GM21528 (cell line): Measurements from ENCODE around the gene EGFR.
"Not testable (repeated sequence)": the region's sequence is repeated elsewhere in the genome, so short reads cannot be mapped to it uniquely, and the experiment has no call there.

Experiments used
- ATAC-seq: cut with Tn5 transposase; IDR thresholded peaks from one replicate; pipeline ENCODE4 v1.9.1; 2021; ENCODE audit warnings: mild to moderate bottlenecking, moderate library complexity; ENCODE audit not compliant: unreplicated experiment, low FRiP score

The EGFR gene

DNA sequence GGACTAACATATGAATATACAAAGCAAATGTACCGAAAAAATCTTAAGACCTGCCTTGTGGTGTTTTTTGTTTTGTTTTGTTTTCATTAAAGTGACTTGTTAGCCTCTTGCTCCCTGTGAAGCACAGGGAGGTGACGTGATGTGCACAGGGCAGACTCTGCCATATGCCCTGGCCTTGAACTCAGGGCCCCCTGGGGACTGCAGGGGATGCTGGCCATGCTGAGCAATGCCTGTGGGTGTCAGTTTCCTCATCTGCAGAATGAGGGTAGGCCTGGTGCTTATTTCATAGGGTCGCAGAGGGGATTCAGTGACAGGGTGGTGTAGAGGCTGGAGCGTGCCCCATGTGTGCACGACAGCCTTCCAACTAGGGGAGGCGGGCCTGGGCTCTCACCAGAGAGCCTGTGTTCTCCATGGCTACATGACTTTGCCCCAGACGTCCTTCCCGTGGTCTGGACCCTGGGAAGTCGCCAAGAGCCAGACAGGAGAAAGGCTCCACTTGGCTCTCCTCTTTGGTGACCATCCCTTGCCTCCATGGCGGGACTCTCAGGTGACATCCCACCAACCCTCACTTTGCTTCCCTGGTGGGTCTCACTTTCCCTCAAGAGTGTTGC is 14.5 kb downstream of the EGFR start:
- ATAC-seq = no peak

GRCh38 chr7:55034776-55035175 is 16.0 kb downstream of the EGFR start:
- ATAC-seq = no peak

GRCh38 chr7:55035410-55035809 is 16.6 kb downstream of the EGFR start:
- not testable (repeated sequence) for ATAC-seq

- no peak for ATAC-seq
Observed at GRCh38 chr7:55036950-55037736, 18.3 kb downstream of the EGFR start.

GRCh38 chr7:55043691-55044370 is 25.0 kb downstream of the EGFR start:
- ATAC-seq = no peak

DNA sequence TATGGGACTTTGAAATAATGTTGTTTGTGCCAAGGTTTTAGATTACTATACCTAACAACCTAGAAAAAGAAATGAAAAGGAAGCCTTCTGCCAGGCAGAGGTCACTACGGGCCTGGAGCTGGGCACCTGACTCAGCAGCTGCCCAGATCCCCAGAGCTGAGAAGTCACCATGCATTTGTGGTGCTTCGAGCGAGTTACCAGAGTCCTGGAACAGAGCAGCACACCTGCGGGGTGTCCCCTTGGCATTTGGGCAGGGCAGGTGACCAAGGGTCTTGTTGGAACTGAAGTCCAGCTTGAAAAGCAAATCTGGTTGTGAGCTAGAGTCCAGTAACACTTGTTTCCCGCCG is 25.5 kb downstream of the EGFR start:
- ATAC-seq = no peak

DNA sequence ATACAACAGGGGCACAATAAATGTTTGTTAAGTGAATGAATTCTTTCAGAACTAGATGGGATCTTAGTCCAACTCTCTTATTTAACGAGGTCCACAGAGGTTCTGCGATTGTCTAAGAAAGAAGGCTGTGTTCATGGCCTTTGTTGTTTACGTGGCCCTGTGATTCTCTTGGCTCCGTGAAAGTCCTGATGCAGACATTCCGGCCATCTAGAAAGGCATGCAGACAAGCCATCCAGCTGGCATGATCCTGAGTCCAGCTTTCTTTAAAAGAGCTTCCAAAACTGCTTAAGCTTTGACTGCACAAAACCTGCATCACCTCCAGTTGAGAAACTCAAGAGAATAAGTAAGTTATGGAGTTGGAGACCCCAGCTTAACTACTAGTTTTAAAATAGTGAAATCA is 26.0 kb downstream of the EGFR start:
- ATAC-seq = no peak

DNA sequence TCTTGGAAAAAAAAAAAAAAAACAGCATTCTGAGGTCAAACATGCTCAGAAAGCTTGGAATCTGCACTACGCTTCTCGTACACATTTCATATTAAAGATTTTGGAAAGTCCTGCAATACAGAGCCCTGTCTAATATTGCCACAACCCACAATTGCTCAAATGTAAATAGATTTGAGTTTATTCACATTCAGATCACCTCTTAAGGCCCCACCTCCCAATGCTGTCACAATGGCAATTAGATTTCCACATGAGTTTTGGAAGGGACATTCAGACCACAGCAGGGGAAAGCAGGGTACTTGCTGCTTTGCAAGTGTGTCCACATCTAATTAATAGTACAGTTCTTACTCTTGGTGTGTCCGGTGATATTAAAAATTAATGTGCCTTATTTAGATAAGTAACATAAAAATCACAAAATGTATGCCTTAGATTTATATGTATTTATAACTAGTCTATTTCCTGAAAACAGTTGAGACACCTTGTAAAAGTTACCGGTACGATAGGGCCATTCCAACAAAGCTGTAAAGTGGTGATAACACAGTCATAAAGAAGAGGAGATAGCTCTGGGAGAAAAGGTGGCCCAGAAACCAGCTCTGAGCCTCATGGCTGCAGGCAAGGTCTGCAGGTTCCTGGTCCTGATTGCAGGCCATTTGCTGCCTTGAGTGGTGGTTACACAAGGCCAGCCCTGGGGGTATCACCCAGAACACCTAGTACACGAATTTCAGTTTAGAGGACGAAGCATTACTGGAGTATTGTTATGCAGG is 27.9 kb downstream of the EGFR start:
- no peak for ATAC-seq

DNA sequence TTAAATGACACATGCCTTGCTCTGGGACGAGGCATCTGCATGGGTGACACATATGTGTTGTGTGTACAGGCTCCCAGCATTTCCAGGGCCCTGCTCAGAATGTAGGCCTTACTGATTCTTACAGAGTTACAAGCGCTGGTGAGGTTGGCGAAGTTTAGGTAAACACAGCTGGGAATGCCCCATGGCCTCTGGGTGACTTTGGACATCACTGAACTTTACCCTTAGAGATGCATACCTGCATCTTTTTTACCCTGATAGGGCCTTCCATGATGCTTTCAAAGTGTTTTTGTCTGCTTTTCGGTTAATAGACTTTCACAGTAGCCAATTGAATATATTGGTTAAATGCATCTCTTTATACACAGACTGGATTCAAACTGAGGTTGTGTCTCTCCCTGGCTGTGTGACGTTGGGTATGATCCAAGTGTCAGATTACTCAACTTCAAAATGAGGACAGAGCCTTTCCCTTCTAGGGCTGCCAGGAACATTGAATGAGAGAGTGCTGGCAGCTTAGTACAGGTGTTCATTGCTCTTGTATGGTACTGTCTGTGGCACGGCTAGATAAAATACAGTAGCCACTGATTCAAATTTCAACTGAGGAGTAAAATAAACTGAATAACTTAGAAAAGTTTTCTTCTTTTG is 29.5 kb downstream of the EGFR start:
- ATAC-seq = no peak

GRCh38 chr7:55050281-55050680 is 31.5 kb downstream of the EGFR start:
- no peak for ATAC-seq

- no peak for ATAC-seq
Observed at GRCh38 chr7:55052081-55052480, 33.3 kb downstream of the EGFR start.

DNA sequence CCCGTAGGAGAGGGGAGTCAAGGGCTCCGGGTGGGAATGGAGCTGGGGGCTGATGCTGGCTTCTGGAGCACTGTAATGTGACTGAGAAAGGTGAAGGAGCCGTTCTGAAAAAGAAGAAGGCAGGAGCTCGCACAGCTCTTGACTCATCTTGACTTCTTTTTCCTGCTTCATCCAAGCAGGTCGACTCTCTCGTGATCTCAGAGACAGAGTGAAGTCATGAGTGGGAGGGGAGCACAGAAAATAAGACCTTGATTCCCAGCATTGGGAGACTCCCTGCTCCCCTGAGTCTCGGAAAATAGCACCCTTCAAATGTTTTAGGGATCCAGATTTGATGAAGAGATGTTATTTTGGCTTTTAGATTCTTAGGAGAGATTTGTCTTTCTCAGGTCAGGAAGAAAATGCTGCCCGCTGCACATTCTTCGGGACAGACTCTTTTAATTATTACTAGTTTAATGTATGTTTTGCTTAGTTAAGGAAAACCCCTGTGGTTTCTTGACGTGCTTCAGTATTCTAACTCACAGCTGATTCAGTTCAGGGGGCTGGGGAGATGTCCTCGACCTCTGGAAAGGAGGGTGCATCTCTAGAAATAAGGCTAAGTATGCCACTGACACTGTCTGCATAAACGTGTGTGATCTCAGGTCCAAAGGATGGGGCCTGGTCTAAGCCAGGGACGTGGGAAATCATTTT is 34.1 kb downstream of the EGFR start:
- ATAC-seq = no peak

DNA sequence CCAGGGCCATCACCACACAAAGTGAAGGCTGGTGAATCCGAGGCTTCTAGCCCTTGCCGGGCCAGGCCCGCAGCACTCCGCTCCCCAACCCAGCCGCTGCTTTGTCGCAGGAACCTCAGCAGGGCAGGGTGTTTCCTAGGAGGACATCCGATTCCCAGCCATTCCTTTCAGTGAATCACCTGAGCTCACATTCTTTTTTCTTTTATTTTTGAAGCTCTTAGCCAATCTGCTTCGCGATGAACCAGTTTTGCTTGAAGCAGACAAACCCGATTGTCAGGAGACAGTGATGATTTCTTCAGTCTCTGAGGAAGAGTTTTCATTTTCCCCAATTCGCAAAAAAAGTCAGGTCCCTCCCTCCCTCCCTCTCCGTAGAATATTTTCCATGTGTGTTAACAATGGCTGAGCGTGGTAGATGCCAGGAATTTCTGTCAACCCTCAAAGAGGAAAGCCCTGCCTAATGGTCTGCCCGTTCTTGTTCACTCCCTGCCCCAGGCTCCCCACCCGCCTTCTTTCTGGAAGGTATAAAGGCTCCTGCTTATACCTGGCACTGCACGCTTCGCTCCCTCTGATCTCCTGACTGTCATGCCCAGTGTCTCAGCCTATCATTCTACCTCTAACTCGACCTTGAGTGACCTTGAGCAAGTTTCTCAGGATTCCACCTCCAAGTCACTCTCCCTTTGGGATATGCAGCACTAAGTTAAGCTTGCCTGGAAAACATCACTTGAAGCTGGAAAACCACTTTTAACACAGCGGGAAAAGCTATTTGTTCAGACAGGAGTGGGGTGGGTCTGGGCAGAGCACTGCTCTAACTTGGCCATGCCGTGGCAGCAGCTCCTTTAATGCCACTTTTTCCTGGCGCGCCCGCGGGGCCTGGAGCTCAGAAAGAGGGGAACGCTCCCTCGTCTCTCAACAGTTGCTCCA is 35.1 kb downstream of the EGFR start:
- ATAC-seq = no peak

GRCh38 chr7:55054758-55055157 is 35.9 kb downstream of the EGFR start:
- ATAC-seq = no peak

GRCh38 chr7:55055479-55055878 is 36.7 kb downstream of the EGFR start:
- ATAC-seq = no peak

DNA sequence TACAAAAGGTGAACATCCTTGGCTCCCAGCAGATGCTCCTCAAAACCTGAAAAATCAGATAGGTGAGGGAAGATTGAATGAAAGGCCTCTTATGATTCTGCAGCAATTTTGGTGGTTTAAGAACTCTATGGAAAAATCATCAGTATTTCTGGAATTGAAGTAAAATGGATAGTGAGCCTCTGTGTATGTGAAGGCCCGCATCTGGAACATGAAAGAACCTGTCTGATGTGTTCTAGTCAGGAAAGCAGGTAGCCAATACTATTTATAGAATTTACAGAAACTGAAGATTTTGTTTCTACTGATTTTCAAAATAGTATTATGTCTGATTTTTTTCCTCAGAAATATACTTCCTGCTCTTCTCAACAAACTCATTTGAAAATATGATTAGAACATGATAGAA is 37.3 kb downstream of the EGFR start:
- no peak for ATAC-seq

DNA sequence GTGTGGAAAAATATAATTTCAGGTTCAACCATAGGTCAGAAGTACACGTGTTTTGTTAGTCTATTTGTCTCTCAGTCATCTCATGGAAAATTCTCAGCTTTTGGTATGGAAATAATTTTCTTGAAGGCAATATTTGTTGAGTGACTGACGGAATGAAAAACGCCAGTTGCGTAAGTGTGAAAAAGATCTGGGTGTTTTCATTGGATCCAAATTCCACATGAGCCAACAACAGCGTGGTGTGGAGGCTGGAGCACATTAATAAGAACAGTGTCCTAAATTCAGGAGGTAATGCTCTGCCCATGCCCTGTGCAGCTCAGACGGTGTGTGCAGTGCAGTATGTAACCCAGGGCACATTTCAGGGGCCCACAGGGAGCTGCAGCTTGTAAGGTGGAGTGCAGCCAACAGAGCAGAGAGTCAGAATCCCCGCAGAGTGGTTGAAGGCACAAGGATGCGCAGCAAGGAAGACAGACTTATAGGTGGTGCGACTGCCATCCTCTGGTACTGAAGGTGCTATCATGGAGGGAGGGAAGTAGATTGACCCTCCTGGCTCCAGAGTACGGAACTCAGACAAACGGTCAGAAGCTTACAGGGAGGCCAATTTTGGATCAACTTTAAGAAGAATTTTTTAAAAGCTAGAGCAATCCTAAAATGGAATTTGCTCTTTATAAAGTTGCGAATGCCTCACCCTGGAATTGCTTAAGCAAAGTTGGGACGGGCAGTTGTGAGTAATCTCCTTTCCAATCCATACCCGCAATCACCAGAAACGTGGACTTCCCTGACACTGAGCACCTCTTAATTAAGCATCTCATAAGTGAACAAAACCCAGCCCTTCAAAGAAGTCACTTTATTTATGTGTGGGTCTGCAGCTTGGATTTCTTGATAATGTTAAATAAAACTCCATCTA is 38.0 kb downstream of the EGFR start:
- ATAC-seq = no peak

- ATAC-seq = no peak
Observed at GRCh38 chr7:55058314-55058713, 39.5 kb downstream of the EGFR start.
